Mammary epithelial cell (primary cell): Measurements from ENCODE around the gene RPP40.

Experiments used
- CTCF ChIP-seq, 2 donors: IDR thresholded peaks in 1 of 2; conservative IDR thresholded peaks in 1 of 2; 2 replicates each; pipeline ENCODE4 v1.5.1; 2011 to 2012; ENCODE audit warnings: inconsistent platforms in 2 of 2, low read length in 2 of 2, mild to moderate bottlenecking in 2 of 2, control low read depth in 1 of 2, low read depth in 1 of 2; ENCODE audit not compliant: insufficient read depth in 1 of 2; ENCODE audit errors: extremely low read depth in 1 of 2
- EZH2 ChIP-seq: IDR thresholded peaks from 2 replicates; pipeline ENCODE4 v1.6.1; 2012; ENCODE audit warnings: low read length, inconsistent platforms, borderline replicate concordance

GRCh38 chr6:4969609-4970285 is 34.1 kb downstream of the RPP40 start:
- TF ChIP-seq CTCF (conservative IDR thresholded peaks at IDR 0.05 in 1 of 2, IDR thresholded peaks at IDR 0.05 in 1 of 2; ENCODE audit: extremely low read depth in 1 of 2, insufficient read depth in 1 of 2, low read depth in 1 of 2, low read length in 2 of 2) (no peak), EZH2 (no peak)
